ENCODE measurements around the gene ZNF692.

- TF ChIP-seq EP300 (IDR thresholded peaks at IDR 0.05; ENCODE audit: low read depth) (no peak), POLR2A (IDR thresholded peaks at IDR 0.05) (peak; percentile 93), POLR2AphosphoS5 (IDR thresholded peaks at IDR 0.05) (peak; percentile 82 to 93 (median 91))
- TF ChIP-seq, protein P1, sequence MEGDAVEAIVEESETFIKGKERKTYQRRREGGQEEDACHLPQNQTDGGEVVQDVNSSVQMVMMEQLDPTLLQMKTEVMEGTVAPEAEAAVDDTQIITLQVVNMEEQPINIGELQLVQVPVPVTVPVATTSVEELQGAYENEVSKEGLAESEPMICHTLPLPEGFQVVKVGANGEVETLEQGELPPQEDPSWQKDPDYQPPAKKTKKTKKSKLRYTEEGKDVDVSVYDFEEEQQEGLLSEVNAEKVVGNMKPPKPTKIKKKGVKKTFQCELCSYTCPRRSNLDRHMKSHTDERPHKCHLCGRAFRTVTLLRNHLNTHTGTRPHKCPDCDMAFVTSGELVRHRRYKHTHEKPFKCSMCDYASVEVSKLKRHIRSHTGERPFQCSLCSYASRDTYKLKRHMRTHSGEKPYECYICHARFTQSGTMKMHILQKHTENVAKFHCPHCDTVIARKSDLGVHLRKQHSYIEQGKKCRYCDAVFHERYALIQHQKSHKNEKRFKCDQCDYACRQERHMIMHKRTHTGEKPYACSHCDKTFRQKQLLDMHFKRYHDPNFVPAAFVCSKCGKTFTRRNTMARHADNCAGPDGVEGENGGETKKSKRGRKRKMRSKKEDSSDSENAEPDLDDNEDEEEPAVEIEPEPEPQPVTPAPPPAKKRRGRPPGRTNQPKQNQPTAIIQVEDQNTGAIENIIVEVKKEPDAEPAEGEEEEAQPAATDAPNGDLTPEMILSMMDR (IDR thresholded peaks at IDR 0.05): no peak
Measured at GRCh38 chr1:248838357-248839167, 20.3 kb downstream of the ZNF692 start.

All from transverse colon (tissue), 4 donors.